Uterus (tissue), 4 donors: ENCODE data around the gene C1orf74. TPM values are rescaled to one million over a fixed set of nuclear protein-coding genes. Genes with fewer than 3 reads are reported as not detected.
A peak's percentile ranks its signal among the peaks of the same experiment; 100 is the strongest.

Experiments
- DNase-seq, 2 donors: peaks; one replicate each; pipeline ENCODE4 v3.0.0-alpha.2; 2019 to 2020
- H3K27ac ChIP-seq, 2 donors: fragments of 200-600 bp; sonication (generic); 1 replicate in 1 of 2; 2 replicates in 1 of 2; pipeline ENCODE4 v1.5.1; 2016 to 2018
- H3K27me3 ChIP-seq, 2 donors: fragments of 200-600 bp; sonication (generic); one replicate each; pipeline ENCODE4 v1.5.1; 2018 to 2019; ENCODE audit warnings: control low read depth in 1 of 2
- H3K36me3 ChIP-seq, 2 donors: fragments of 200-600 bp; sonication (generic); one replicate each; pipeline ENCODE4 v1.5.1; 2019; ENCODE audit warnings: control low read depth in 1 of 2
- H3K4me1 ChIP-seq, 2 donors: fragments of 200-600 bp; sonication (generic); one replicate each; pipeline ENCODE4 v1.5.1; 2018 to 2019; ENCODE audit warnings: control low read depth in 1 of 2
- H3K4me3 ChIP-seq, 2 donors: fragments of 200-600 bp; sonication (generic); 1 replicate in 1 of 2; 2 replicates in 1 of 2; pipeline ENCODE4 v1.5.1; 2018 to 2019; ENCODE audit warnings: mild to moderate bottlenecking in 1 of 2
- H3K9me3 ChIP-seq, 2 donors: fragments of 200-600 bp; sonication (generic); one replicate each; pipeline ENCODE4 v1.5.1; 2019; ENCODE audit warnings: control low read depth in 1 of 2
- CTCF ChIP-seq, 4 experiments: fragments of 200-600 bp in 2 of 4; fragments of 450-650 bp in 2 of 4; sonication (generic) in 2 of 4; IDR thresholded peaks; one replicate each; pipeline ENCODE4 v1.5.1; 2016 to 2019; ENCODE audit warnings: antibody characterized with exemption in 4 of 4, mild to moderate bottlenecking in 2 of 4, moderate library complexity in 1 of 4
- POLR2A ChIP-seq, 2 donors: fragments of 450-650 bp; IDR thresholded peaks; one replicate each; pipeline ENCODE4 v1.6.1; 2016; ENCODE audit warnings: antibody characterized with exemption in 2 of 2, mild to moderate bottlenecking in 1 of 2, moderate library complexity in 1 of 2
- intact Hi-C: fragments of 100-400 bp; cut with DNase I; formaldehyde crosslinking; loops from one replicate; pipeline ENCODE4 v1.15.1; 2023; ENCODE audit warnings: low total_unique reads
- total RNA-seq, 4 donors: library from RNA; depleted of rRNA in 3 of 4; stranded (reverse); fragments of >200 nt in 3 of 4; gene quantifications; one replicate each; pipeline versions ENCODE4 v1.1.0 to v1.2.4, GENCODE V29; 2014 to 2023
- donor health status: DM: yes; HTN: yes; CAD: no.

Gene C1orf74
- total RNA-seq, 4 donors from 2014 or later: 0.88 to 5.0 (median 1.3) TPM

- no peak overlapping the region for H3K27ac ChIP-seq
- intact Hi-C loops: no loop called here
- no peaks in the 10 kb centered on the region for H3K36me3 ChIP-seq
- DNase-seq: no peak
- H3K27me3 ChIP-seq: no peaks in the 10 kb centered on the region
- TF ChIP-seq POLR2A (IDR thresholded peaks at IDR 0.05) (no peak), CTCF (IDR thresholded peaks at IDR 0.05) (no peak)
- H3K4me1 ChIP-seq: no peaks in the 10 kb centered on the region
- no peak overlapping the region for H3K4me3 ChIP-seq
- H3K9me3 ChIP-seq: no peaks in the 10 kb centered on the region
Observed at GRCh38 chr1:209807509-209807908, 23.1 kb upstream of the C1orf74 start.

DNA sequence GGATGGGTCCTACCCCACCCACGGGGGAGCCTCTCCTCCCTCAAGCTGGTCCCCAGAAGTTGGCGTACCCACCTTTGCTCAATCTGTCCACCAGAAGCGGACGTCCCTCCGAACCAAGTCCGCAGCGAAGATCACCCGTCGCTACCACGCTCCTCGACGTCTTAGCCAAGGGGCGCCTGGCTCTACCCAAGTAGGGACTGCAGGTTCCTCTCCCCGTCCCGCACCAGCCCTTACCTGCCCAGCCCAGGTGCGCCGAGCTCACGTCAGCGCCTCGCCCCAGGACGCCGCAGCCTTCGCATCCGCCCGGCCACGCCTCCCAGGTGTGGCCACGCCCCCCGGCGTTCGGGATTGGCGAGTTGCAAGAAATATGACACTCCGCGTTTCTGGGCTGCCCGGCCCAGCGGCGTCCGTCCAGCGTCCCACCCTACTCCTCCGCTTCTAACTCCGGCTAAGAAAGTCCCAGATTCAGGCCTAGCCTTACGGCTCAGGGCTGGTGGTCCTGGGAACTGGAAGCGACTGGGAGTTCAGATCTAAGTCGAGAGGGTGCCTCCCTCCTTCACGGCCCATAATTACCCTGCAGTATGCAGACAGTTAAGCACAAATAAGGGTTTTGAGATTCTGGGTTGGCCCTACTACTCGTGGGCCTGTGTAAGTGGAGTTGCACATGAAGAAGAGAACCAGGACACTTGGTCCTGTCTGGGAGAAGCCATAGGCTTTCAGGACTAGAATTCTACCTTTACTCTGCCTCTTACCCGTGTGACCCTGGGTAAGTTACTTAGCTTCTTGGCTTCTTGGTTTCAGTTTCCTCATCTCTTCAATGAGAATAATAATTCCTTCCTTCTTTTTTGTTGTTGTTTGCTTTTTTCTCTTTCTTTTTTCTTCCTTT lies 21.8 kb upstream of the C1orf74 start, which contains the start of gene IRF6:
IRF6 (minus strand) TSS at position 268 of the 886 bp plus-strand sequence. CDS start 4,729 bp downstream, outside the sequence.
- Histone ChIP-seq H3K36me3 (no peaks in the 10 kb centered on the region), H3K4me1 (peaks cover 6 to 7% of the 10 kb centered on the region in 2 donors), H3K9me3 (no peaks in the 10 kb centered on the region), H3K27ac (no peak within 1 kb of the TSS), H3K4me3 (peak within 1 kb of the TSS in 1 of 2 donors; percentile 25), H3K27me3 (no peaks in the 10 kb centered on the region)
- no peak for TF ChIP-seq CTCF (IDR thresholded peaks at IDR 0.05)
- peak in 1 of 2 donors; percentile 79 for TF ChIP-seq POLR2A (IDR thresholded peaks at IDR 0.05)
- DNase-seq: peak; percentile 37 to 54
- intact Hi-C loops: no loop called here

- intact Hi-C loops: no loop called here
- Histone ChIP-seq H3K36me3 (no peaks in the 10 kb centered on the region), H3K9me3 (no peaks in the 10 kb centered on the region), H3K4me1 (peaks cover 7% of the 10 kb centered on the region in 2 donors), H3K4me3 (peak overlapping the region in 1 of 2 donors; percentile 25), H3K27ac (no peak overlapping the region), H3K27me3 (no peaks in the 10 kb centered on the region)
- DNase-seq: no peak
- TF ChIP-seq POLR2A (IDR thresholded peaks at IDR 0.05) (no peak), CTCF (IDR thresholded peaks at IDR 0.05) (no peak)
Observed at GRCh38 chr1:209805341-209805781, 21.0 kb upstream of the C1orf74 start.

- no peak overlapping the region for H3K4me3 ChIP-seq
- no peak overlapping the region for H3K27ac ChIP-seq
- DNase-seq: no peak
Observed at GRCh38 chr1:209803568-209803967, 19.2 kb upstream of the C1orf74 start.

More at GRCh38 chr1:209803568-209803967, 19.2 kb upstream of the C1orf74 start:
- Histone ChIP-seq H3K9me3 (no peaks in the 10 kb centered on the region), H3K36me3 (no peaks in the 10 kb centered on the region), H3K27me3 (no peaks in the 10 kb centered on the region), H3K4me1 (peaks cover 7% of the 10 kb centered on the region in 2 donors)
- intact Hi-C loops: no loop called here
- TF ChIP-seq POLR2A (IDR thresholded peaks at IDR 0.05) (no peak), CTCF (IDR thresholded peaks at IDR 0.05) (no peak)
